ENCODE data around the gene EPAS1. TPM values are rescaled to one million over a fixed set of nuclear protein-coding genes. Genes with fewer than 3 reads are reported as not detected.
"Not testable (repeated sequence)": the region's sequence is repeated elsewhere in the genome, so short reads cannot be mapped to it uniquely, and the experiment has no call there.

The EPAS1 gene
- total RNA-seq, 1 experiment from 2014 or later = 20.7 TPM

DNA sequence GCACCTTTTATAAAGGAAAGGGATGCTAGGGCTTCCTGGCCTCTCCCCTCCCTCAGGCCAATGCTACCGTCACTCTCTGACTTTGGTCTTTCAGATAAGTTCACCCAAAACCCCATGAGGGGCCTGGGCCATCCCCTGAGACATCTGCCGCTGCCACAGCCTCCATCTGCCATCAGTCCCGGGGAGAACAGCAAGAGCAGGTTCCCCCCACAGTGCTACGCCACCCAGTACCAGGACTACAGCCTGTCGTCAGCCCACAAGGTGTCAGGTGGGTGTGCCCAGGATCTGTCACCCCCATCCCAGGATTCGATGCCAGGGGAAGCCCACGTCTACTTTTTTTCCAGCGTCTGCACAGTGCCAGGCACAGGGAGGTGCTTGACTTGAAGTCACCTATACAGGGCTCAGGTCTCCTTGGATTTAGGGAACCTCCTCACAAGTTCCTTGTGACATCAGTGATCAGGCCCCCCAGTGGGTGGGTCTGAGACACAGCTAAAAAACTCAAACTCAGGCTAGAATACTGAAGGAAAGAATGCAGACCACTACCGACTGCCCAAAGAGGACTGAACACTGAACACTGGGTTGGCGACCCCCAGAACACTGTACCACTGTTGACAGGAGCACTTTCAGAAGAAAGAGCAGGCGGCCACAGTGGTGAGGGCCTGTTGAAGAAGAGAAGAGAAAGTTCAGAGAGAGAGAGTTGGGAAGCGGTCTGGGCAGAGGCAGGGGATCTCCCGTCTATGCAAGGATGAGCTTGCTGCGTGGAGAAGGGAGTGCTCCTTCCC is 85.3 kb downstream of the EPAS1 start:
- DNase-seq (ENCODE audit: low spot score) = no peak

DNA sequence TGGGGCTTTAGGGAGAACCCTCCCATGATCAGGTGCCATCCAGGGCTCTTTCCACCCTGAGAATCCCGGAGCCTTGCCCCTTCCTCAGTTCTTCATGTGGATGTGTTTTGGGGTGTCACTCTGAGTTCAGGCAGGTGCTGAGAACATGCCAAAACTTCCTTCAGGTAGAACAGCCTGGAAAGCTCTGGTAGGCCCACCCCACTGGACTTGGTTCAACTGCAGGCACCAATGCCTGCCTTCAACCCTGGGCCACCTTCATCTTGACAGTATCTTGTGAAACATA is 85.8 kb downstream of the EPAS1 start:
- DNase-seq (ENCODE audit: low spot score) = no peak

DNA sequence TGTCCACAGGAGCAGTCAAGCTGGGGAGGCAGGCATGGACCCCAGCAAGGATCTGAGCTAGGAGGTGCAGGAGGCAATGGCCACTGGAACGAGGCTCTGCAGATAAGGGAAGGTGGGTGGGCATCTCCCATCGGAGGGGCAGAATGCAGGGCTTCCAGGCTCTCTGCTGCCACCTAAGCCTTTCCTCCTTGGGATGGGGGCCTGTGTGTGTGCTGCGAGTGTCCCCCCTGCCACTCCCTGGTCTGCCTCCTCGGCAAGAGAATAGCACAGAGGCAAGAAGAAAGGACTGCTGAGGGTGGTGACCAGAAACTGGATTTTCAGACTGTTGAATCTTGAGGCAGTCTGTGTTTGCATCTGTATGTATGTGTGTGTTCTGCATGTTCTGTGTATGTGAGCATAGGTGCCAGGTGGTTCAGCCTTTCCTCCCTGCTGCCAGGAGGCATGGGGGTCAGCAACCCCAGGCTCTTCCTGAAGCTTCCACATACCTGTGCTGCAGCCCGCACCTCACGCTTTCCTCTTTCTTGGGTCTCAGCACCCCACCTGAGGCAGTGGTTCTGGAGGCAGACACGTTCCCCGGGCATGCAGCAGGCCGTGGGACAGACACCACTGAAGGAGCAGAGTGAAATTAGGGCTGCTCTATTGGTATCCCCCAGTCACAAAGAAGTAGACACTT is 86.7 kb downstream of the EPAS1 start:
- DNase-seq (ENCODE audit: low spot score) = no peak

DNA sequence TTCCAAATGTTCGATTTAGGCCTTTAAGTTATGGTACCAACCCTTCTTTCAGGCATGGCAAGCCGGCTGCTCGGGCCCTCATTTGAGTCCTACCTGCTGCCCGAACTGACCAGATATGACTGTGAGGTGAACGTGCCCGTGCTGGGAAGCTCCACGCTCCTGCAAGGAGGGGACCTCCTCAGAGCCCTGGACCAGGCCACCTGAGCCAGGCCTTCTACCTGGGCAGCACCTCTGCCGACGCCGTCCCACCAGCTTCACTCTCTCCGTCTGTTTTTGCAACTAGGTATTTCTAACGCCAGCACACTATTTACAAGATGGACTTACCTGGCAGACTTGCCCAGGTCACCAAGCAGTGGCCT is 87.2 kb downstream of the EPAS1 start:
- DNase-seq (ENCODE audit: low spot score) = no peak

DNA sequence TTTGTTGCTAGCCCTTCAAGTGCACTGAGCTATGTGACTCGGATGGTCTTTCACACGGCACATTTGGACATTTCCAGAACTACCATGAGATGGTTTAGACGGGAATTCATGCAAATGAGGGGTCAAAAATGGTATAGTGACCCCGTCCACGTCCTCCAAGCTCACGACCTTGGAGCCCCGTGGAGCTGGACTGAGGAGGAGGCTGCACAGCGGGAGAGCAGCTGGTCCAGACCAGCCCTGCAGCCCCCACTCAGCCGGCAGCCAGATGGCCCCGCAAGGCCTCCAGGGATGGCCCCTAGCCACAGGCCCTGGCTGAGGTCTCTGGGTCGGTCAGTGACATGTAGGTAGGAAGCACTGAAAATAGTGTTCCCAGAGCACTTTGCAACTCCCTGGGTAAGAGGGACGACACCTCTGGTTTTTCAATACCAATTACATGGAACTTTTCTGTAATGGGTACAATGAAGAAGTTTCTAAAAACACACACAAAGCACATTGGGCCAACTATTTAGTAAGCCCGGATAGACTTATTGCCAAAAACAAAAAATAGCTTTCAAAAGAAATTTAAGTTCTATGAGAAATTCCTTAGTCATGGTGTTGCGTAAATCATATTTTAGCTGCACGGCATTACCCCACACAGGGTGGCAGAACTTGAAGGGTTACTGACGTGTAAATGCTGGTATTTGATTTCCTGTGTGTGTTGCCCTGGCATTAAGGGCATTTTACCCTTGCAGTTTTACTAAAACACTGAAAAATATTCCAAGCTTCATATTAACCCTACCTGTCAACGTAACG is 88.8 kb downstream of the EPAS1 start:
- no peak for DNase-seq (ENCODE audit: low spot score)

DNA sequence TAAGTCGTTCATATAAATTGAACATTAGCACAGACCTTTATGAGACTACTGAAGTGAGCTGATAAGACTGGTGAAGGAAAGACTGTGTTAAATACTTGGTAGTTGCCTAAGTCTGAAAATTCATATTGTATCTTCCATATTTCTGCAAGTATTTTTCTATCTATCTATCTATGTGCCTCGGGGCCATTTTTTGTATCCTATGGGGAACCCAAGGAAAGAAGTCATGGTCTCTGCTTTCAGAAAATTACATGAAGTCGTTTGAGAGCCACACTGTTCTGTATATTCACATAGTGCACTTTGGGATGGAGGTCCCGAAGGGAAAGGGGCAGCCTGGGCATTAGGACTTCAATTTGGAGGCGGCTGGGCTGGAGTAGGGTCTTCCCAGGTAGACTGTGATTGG is 89.6 kb downstream of the EPAS1 start:
- DNase-seq (ENCODE audit: low spot score) = no peak

DNA sequence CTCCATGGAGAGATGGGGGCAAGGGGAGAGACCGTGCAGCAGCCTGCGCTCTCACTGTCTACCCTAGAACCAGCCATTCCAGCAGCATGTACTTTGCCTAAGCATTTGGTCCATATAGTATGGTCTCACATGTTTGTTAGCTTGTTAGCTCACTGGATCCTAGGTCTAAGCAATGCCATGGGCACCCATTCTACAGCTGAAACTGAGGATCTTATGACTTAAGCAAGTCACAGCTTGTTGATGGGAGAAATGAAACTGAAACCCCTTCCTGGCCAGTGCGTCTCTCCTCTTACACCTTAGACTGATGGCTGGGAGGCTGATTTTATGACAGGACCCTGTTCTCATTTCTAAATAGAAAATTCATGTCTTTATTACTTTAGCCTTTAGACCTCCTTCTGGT is 90.1 kb downstream of the EPAS1 start:
- no peak for DNase-seq (ENCODE audit: low spot score)

DNA sequence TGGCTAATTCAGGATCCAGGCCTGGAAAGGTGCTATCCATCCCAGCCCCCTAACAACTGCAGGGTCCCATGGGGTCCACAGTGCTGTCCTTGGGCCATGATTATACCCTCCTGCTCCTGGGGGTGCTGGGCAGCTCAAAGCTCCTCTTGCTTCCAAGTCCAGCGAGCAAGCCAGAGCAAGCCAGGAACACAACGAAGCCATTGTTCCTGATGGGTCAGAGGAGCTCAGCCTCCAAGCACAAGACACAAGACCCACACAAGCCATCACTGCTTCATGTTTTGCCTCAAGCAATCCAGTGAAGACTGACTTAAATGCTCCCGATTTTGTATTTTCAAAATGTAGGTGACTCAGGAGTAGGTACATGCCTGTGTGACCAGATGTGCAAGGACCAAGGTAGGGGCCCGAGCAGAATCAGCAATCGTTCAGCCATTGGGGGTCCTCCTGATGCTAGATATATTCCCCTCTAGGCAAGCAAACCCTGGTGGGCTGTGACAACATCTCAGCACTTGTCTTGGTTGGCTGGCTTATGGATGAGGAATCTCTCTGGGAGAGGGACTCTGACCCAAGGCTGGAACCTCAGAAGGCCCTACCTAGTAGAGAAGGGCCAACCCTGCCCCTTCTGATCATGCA is 90.8 kb downstream of the EPAS1 start:
- no peak for DNase-seq (ENCODE audit: low spot score)

DNA sequence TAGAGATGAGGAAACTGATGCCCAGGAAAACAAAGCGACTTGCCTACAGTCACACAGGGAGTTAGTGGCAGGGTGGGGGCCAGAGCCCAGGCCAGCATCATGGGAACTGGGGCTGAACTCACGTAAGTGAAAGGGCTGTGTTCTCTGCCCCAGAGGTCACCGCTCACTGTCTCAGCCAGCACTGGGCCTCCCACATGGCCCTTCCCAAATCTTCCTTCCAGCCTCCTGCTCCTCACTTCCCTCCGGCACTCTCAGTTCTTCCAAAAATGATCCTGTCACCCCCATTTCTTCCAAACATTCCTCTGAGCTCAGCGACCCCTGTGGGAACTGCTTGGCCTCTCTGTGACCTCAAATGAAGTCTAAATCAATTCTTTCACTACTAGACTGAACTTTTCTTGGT is 91.7 kb downstream of the EPAS1 start:
- no peak for DNase-seq (ENCODE audit: low spot score)

DNA sequence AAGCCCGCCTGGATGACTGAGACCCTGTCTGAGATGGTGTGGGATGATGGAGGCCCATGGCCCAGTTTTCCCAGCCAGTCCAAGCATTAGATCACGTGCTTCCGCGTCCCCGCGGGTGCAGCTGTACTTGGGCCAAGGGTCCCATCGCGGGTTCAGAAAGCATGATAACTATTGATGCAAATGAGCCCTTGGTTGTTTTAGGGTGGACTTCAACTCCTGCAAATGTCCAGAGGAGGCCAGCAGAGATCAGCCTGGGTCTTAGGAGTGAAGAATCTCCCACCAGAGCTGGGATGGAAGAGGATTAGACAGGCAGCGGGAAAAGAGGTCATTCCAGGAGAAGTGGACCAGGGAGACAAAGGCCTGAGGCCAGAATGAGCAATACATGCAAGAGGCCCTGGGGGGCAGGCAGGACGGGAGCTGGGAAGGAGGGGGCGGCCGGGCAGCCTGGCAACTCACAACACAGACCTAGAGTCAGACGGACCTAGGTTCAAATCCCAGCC is 92.3 kb downstream of the EPAS1 start:
- no peak for DNase-seq (ENCODE audit: low spot score)

DNA sequence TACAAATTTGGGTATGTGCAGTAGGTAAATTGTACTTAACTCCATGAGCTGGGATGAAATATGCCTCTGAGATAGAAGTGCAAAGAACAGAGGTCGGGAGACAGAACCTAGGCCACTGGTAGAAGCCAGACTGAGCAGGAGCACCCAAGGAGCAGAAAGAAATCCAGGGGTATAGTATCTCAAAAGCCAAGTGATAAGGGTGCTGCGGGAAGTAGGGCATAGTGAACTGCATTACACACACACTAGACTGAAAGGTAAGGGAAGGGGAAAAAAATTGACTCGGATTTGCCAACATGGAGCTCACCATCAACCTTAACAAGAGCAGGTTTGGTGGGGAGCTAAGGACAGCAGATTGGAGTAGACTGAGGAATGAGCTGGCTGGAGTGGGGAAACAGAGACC is 92.8 kb downstream of the EPAS1 start:
- no peak for DNase-seq (ENCODE audit: low spot score)

DNA sequence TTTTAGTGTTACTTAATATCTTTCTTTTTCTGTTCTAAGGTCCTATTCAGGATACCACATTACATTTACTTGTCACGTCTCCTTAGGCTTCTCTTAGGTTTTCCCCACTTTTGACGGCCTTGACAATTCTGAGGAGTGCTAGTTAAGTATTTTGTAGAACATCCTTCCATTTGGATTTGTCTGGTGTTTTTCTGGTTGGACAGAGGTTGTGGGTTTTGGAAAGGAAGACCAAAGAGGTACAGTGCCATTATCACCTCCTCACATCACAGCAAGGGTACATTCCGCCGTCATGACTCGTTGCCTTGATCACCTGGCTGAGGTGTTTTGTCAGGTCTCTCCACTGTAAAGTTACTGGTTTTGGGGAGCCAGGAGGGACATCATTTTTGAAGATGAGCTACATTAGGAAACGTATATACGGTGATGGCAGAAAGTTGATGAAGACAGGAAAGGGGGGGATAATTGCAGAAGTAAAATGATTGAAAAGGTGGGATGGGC is 93.7 kb downstream of the EPAS1 start:
- DNase-seq (ENCODE audit: low spot score) = no peak

DNA sequence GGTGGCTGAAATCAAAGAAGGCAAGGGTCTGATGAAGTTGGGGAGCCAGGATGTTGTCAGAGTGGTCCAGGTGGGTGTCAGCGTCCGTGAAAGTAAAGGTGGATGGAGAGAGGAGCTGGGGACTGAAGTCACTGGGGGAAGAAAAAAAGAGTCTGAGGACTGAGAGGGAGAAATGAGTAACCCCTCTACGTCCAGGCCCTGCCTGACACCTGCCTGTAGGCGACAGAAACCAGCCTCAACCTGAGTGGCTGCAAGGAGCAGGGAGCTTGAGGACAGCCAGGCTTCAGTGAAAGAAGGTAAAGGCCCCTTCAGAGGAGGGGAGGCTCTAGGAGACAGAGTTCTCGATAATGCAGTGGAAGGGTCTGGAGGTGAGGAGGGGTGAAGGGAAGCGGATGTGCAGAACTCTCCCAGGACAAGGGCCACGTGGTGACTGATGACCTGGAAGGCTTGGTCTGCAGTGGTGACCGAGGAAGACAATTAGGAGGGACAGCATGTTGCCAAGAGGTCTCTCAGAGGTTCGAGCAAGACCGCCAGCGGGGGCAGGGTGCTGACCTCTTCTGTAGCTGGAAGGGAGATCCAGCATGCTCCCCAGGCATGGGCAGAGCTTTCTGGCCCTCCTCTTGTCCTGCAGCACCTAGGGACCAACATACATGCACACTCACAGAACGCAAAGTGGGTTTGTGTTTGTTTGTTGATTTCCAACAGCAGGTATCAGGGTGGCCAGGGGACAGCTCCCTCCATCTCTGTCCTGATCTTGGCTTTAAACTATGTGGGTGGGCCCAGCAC is 95.5 kb downstream of the EPAS1 start:
- DNase-seq (ENCODE audit: low spot score) = no peak

DNA sequence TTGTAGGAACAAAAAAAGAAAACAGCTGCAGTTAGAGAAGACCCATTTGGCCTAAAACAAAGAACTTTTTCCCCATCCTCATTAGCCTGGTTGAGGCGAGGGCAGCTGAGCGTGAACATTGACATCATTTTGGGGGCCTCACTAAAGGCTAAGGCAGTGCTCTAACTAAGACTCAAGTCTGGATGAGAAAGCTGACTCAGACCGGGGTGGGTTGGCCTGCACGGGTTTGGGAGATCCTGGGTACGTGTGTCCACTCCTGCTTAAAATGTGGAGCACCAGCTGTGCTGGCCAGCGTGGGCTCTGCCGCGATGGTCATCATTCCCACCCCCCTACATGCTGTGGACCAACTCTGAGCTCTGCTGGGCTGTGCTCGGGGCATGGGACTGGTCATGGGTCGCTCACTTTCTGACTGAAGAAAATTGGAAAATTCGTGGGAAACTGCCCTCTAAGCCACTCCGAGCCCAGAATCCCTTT is 96.2 kb downstream of the EPAS1 start:
- DNase-seq (ENCODE audit: low spot score) = no peak

DNA sequence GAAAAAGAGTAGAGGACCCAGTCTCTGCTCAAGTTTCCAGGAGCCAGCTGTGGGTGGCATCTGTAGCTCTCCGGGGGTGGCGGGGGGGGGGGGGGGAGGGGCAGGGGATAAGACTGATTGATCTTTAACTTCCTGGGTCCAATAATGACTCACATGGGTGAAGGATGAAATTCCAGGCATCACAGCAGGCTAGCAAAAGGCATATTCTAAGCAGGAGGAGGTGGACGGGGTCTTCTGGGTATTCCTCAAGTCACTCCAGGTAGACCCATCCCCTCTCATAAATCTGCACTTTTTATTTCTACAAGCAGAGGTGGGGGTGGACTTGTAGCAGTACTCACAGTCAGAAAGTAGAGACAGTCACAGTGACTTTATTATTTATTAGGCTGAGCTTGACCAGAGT is 96.7 kb downstream of the EPAS1 start:
- no peak for DNase-seq (ENCODE audit: low spot score)

DNA sequence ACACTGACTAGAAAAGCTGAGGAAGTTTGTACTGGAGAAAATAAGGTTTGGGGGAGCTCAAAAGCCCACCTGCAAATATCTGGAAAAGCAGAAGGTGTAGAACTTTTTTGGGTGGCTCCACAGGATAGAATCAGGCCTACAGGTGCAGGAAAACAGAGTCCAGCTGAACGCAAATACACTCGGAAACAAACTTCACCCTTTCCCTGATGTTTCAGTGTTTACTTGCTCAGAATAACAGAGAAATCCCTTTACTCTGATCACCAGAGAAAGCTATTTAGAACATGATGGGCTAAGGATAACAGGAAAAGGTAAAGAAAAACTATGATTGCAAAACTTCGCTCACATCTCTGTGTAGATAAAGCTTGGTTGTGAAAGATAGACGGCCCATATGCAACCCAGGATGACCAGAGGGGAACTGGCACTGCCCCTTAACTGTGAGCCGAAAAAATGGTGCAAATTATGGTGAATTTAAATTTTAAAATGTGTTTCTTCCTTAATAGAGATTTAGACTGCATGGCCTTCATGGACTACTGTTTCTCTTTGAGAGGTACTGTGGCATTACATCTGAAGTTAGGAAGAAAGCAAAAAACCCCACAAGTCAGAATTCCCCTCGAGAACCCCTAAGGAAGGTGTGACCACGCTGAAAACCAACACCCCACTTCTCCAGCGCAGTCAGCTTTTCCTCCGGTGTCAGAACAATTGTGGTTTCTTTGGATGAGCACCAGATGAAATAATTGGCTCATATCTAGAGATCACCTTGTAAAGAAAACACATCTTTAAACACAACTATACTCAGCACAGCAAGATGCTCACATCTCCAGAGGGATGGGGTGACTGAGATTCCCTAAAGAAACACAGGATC is 97.7 kb downstream of the EPAS1 start:
- DNase-seq (ENCODE audit: low spot score) = no peak

DNA sequence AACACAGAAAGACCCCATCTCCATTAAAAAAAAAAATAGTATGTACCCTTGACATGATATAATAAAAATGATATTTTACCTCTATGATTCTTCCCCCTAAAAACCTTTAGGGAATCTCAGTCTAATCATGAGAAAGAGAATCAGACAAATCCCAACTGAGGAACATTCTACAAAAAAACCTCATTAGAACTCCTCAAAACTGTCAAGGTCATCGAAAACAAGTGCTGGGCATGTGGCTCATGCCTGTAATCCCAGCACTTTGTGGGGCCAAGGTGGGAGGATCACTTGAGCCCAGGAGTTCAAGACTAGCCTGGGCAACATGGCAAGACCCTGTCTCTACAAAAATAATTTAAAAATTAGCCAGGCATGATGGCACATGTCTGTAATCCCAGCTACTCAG is 98.5 kb downstream of the EPAS1 start:
- not testable (repeated sequence) for DNase-seq (ENCODE audit: low spot score)

DNA sequence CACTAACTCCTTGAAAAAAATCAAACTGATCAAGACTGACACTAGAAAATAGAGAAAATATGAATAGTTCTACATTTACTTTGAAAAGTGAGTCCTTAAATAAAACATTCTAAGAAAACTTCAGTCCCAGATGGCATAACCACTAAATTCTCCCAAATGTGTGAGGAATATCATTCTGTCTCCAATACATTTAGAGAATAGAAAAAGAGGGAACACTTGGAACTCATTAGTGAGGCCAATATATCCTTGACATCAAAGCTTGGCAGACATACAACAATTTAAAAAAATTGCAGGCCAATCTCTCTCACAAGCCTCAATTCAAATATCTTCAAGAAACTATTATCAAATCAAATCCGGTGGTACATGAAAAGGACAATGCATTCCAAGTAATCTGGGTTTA is 102.8 kb downstream of the EPAS1 start:
- no peak for DNase-seq (ENCODE audit: low spot score)

DNA sequence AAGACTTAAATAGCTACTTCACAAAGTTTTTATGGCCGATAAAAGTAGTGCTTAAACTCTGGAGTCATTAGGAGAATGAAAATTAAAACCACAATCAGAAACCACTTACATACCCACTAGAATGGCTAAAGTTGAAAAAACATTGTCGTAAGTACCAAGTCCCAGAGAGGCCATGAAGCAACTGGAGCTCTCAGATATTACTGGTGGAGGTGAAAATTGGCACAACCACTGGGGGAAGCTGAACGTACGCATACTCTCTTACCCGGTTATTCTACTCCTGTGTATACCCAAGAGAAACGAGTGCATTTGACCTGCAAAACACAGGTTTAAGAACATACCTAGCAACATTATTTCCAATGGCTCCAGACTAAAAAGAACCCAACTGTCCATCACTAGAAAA is 105.7 kb downstream of the EPAS1 start:
- DNase-seq (ENCODE audit: low spot score) = no peak

DNA sequence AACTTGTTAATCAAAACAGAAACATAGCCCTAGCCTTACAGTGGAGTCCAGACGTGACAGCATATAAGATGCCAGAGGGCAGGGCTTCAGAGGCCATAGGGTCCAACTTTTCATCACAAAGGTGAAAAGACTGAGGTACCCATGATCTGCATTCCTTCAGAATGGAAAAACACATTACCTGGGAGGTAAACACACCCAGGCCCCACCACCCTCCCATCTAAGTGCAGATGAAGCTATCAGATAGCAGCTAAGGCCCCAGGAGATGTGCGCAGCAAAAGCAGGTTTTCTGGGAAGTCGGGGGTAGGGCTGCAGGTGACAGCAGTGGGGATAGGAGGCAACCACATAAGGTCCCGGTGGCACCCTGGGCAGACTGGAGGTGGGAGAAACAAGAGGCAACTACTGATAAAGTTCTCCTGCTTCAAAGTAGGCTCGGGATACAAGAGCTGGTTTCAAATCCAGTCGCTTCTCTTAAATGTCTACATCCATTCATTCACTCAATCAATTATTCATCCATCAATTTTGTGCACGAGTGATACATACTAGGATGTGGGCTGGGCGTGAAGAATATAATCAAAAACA is 107.1 kb downstream of the EPAS1 start:
- no peak for DNase-seq (ENCODE audit: low spot score)

All from HT-29 (cell line).